SK-N-SH (cell line): ENCODE data around the gene COL26A1. TPM values are rescaled to one million over a fixed set of nuclear protein-coding genes. Genes with fewer than 3 reads are reported as not detected.

Experiments
- CTCF ChIA-PET: fragments of 300-600, 350-600 bp; formaldehyde crosslinking; extraction: SDS; loops from one replicate; lab custom pipeline; 2021; lab: Yijun Ruan, JAX
- POLR2A ChIA-PET: fragments of 350-600 bp; sonication (Branson Sonifier 250); formaldehyde crosslinking; extraction: SDS; loops from one replicate; lab custom pipeline; 2020; ENCODE audit warnings: antibody characterized with exemption, inconsistent platforms; lab: Yijun Ruan, JAX
- DNase-seq: peaks from one replicate; pipeline ENCODE4 v3.0.0; 2012
- H2AFZ ChIP-seq: fragments of 200-600 bp; sonication (generic); 2 replicates; pipeline ENCODE4 v1.8.1; 2016; ENCODE audit warnings: antibody characterized with exemption, mild to moderate bottlenecking, low read depth
- H3F3A ChIP-seq: fragments of 200-600 bp; sonication (generic); replicated peaks from 2 replicates; pipeline ENCODE3; 2016; ENCODE audit warnings: antibody characterized with exemption, mild to moderate bottlenecking; ENCODE audit not compliant: insufficient read depth
- H3K27ac ChIP-seq, 2 experiments: fragments of 200-500 bp in 1 of 2; fragments of 200-600 bp in 1 of 2; sonication (Bioruptor generic) in 1 of 2; sonication (generic), shearing (Covaris generic) in 1 of 2; 2 replicates each; pipeline versions ENCODE4 v1.5.1 to v1.6.1; 2014 to 2016; ENCODE audit warnings: low read depth in 2 of 2, inconsistent platforms in 1 of 2, low read length in 1 of 2, mild to moderate bottlenecking in 1 of 2, mixed read lengths in 1 of 2
- H3K27me3 ChIP-seq: fragments of 200-600 bp; sonication (generic), shearing (Covaris generic); 2 replicates; pipeline ENCODE4 v1.6.1; 2016; ENCODE audit warnings: mixed run types; ENCODE audit not compliant: insufficient read depth
- H3K36me3 ChIP-seq, 2 experiments: fragments of 200-500 bp in 1 of 2; fragments of 200-600 bp in 1 of 2; sonication (Bioruptor generic) in 1 of 2; sonication (generic) in 1 of 2; replicated peaks in 1 of 2; 2 replicates each; pipeline versions ENCODE3 to v1.5.1; 2014 to 2016; ENCODE audit warnings: low read length in 1 of 2, mild to moderate bottlenecking in 1 of 2; ENCODE audit not compliant: insufficient read depth in 2 of 2, control insufficient read depth in 1 of 2
- H3K4me1 ChIP-seq, 2 experiments: fragments of 200-500 bp in 1 of 2; fragments of 200-600 bp in 1 of 2; sonication (Bioruptor generic) in 1 of 2; sonication (generic), shearing (Covaris generic) in 1 of 2; 2 replicates each; pipeline versions ENCODE4 v1.5.1 to v1.6.1; 2014 to 2016; ENCODE audit warnings: low read depth in 1 of 2, low read length in 1 of 2, mixed run types in 1 of 2; ENCODE audit not compliant: insufficient read depth in 2 of 2, control insufficient read depth in 1 of 2
- H3K4me2 ChIP-seq: fragments of 200-600 bp; sonication (generic), shearing (Covaris generic); 2 replicates; pipeline ENCODE4 v1.6.1; 2017; ENCODE audit warnings: mixed run types
- H3K4me3 ChIP-seq, 2 experiments: fragments of 200-500 bp in 1 of 2; fragments of 200-600 bp in 1 of 2; sonication (Bioruptor generic) in 1 of 2; sonication (generic), shearing (Covaris generic) in 1 of 2; 2 replicates each; pipeline versions ENCODE4 v1.5.1 to v1.8.1; 2014 to 2016; ENCODE audit warnings: low read depth in 2 of 2, inconsistent platforms in 1 of 2, low read length in 1 of 2, mild to moderate bottlenecking in 1 of 2, mixed read lengths in 1 of 2, moderate library complexity in 1 of 2
- H3K79me2 ChIP-seq: fragments of 200-600 bp; sonication (generic); 2 replicates; pipeline ENCODE4 v1.8.1; 2017; ENCODE audit warnings: mild to moderate bottlenecking; ENCODE audit not compliant: insufficient read depth
- H3K9ac ChIP-seq: fragments of 200-600 bp; sonication (generic); 2 replicates; pipeline ENCODE4 v1.6.1; 2017; ENCODE audit warnings: mixed run types
- H3K9me2 ChIP-seq: fragments of 200-600 bp; sonication (generic); 2 replicates; pipeline ENCODE4 v1.6.1; 2017; ENCODE audit warnings: mixed run types
- H3K9me3 ChIP-seq: fragments of 200-600 bp; sonication (generic); 2 replicates; pipeline ENCODE4 v1.6.1; 2017; ENCODE audit warnings: mixed run types, mild to moderate bottlenecking, moderate library complexity
- H4K20me1 ChIP-seq: fragments of 200-600 bp; sonication (generic); 2 replicates; pipeline ENCODE4 v1.6.1; 2017; ENCODE audit warnings: mild to moderate bottlenecking, mixed run types; ENCODE audit not compliant: insufficient read depth
- FOXJ3 ChIP-seq: sonication (generic); formaldehyde crosslinking; IDR thresholded peaks from 2 replicates; pipeline ENCODE4 v1.5.1; 2020; ENCODE audit warnings: mild to moderate bottlenecking, missing genetic modification reagents
- GABPA ChIP-seq: IDR thresholded peaks from 2 replicates; pipeline ENCODE4 v1.4.0; 2012; ENCODE audit warnings: low read depth, mild to moderate bottlenecking
- MXI1 ChIP-seq: IDR thresholded peaks from 2 replicates; pipeline ENCODE4 v1.6.1; 2012; ENCODE audit warnings: mild to moderate bottlenecking, low read depth, low read length, improper control_type of control experiment
- RFX5 ChIP-seq: IDR thresholded peaks from 2 replicates; pipeline ENCODE4 v1.6.1; 2012; ENCODE audit warnings: mild to moderate bottlenecking, improper control_type of control experiment, low read length
- SMC3 ChIP-seq: IDR thresholded peaks from 2 replicates; pipeline ENCODE4 v1.6.1; 2012; ENCODE audit warnings: low read depth, low read length, improper control_type of control experiment
- TCF12 ChIP-seq: IDR thresholded peaks from 2 replicates; pipeline ENCODE4 v1.4.0; 2012
- WGBS: methylation state at CpG from one replicate; pipeline ENCODE4 v1.1.6; 2017; ENCODE audit warnings: low lambda C conversion rate; 5-methylcytosine and 5-hydroxymethylcytosine counted together
- polyA plus RNA-seq, 3 experiments: library from polyadenylated mRNA; depleted of rRNA; stranded (reverse); fragments of >200 nt; gene quantifications; 2 replicates each; pipeline ENCODE4 v1.2.3, GENCODE V29; 2012
- TF ChIP-seq, protein P1 (sequence below): fragments of 200-600 bp; sonication (generic); IDR thresholded peaks from 2 replicates; pipeline ENCODE4 v1.6.1; 2017; ENCODE audit warnings: antibody characterized with exemption, mild to moderate bottlenecking, moderate library complexity
- TF ChIP-seq, protein P2 (sequence below): IDR thresholded peaks from 2 replicates; pipeline ENCODE4 v1.6.1; 2012; ENCODE audit warnings: mild to moderate bottlenecking, low read depth, low read length, moderate library complexity
- TF ChIP-seq, protein P3 (sequence below): IDR thresholded peaks from 2 replicates; pipeline ENCODE4 v1.4.0; 2012; ENCODE audit warnings: low read depth

COL26A1 gene
- polyA plus RNA-seq (2012; rRNA removed), result 0.05 and 0.06 TPM in 2 replicates
- 0.04 and 0.05 TPM in 2 replicates for polyA plus RNA-seq (2012; cell fraction: cytosol; rRNA removed)
- polyA plus RNA-seq (2012; cell fraction: nucleus; rRNA removed), result 0.13 and 0.47 TPM in 2 replicates

DNA sequence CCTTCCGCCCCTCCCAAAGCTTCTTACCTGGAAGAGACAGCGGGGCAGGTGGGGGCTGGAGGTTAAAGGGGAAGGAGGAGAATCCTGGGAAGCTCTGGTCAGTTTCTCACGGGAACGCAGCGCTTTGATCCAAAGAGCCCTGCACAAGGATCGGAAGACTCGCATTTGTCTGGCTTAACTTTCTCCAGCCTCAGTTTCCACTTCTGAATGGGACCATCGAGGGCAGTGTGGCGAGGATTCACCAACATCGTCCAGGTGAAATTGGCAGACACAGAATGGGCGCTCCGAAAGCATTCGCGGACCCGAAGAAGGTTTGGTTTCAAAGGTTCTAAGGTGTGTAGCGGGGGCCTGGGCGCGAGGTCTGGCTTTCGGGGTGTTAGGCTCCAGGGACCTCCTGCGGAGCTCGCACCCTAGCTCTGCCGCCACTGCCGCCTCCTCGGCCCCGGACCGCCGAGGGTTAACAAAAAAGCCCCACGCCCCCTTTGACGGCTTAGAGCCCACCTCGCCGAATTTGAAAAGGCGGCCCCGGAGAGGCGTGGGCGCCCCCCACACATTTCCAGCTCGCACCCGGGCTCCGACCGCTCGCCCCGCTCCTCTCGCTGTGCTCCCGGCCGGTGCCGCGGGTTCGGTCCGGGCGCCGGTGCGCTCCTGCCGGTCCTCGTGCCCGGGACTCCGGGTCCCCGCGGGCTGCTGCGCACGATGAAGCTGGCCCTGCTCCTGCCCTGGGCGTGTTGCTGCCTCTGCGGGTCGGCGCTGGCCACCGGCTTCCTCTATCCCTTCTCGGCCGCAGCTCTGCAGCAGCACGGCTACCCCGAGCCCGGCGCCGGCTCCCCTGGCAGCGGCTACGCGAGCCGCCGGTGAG is at the start of gene COL26A1:
Gene COL26A1 (plus strand): TSS at position 542 of the 862 bp plus-strand sequence. CDS start 158 bp downstream, at position 700.
- peak within 1 kb of the TSS; percentile 56 to 70 for H3K4me3 ChIP-seq

DNA sequence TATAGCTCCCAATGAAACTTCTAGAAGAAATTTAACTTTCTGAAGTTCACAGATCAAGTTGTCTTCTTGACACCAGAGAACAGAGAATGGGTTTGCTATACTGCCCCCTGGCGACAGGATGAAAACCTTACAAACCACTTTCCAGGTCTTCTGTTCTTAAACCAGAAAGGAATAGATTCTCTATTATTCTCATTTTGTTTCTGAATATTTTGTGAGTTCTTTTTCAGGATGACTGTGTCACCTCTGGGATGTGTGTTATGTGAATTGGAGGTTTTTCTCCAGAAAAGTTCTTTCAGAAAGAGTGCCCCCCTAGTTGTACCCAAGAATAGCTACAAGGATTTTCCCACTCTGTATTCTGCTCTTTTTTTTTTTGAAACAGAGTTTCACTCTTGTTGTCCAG is 47.3 kb upstream of the COL26A1 start:
- Histone ChIP-seq H3K4me3 (no peak overlapping the region; a peak in 1 of 4 replicates), H3K9me3 (no peaks in the 10 kb centered on the region), H3K36me3 (peaks cover 8 to 14% of the 10 kb centered on the region in 2 experiments), H4K20me1 (no peaks in the 10 kb centered on the region), H3K9ac (no peak overlapping the region), H3K4me1 (no peaks in the 10 kb centered on the region), H3K27ac (no peak overlapping the region), H3K9me2 (no peaks in the 10 kb centered on the region), H3K4me2 (no peak overlapping the region), H3K79me2 (peaks cover 9% of the 10 kb centered on the region; the same call in 1 of the 2 replicates), H3K27me3 (no peaks in the 10 kb centered on the region), H2AFZ (no peak overlapping the region), H3F3A (peaks cover 3% of the 10 kb centered on the region)
- ChIA-PET CTCF (interaction anchor here (0.7 to 4.8 kb wide), 42 partner anchors 9 to 424 kb away, joined by 3 to 29 read pairs (median 3); no protein-coding TSS in a partner anchor), POLR2A (no interaction called here)
- no peak for TF ChIP-seq MXI1
- TF ChIP-seq SMC3, result peak; percentile 12; the same call in 1 of the 2 replicates
- TF ChIP-seq, protein P1, sequence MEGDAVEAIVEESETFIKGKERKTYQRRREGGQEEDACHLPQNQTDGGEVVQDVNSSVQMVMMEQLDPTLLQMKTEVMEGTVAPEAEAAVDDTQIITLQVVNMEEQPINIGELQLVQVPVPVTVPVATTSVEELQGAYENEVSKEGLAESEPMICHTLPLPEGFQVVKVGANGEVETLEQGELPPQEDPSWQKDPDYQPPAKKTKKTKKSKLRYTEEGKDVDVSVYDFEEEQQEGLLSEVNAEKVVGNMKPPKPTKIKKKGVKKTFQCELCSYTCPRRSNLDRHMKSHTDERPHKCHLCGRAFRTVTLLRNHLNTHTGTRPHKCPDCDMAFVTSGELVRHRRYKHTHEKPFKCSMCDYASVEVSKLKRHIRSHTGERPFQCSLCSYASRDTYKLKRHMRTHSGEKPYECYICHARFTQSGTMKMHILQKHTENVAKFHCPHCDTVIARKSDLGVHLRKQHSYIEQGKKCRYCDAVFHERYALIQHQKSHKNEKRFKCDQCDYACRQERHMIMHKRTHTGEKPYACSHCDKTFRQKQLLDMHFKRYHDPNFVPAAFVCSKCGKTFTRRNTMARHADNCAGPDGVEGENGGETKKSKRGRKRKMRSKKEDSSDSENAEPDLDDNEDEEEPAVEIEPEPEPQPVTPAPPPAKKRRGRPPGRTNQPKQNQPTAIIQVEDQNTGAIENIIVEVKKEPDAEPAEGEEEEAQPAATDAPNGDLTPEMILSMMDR, result peak; percentile 85
- WGBS, result 17% methylated on average over 1 of the region's 1 CpG
- DNase-seq, result peak; percentile 58

More for the DNA sequence above, at the start of gene COL26A1:
- H4K20me1 ChIP-seq, result no peaks in the 10 kb centered on the region
- H3K79me2 ChIP-seq, result no peaks in the 10 kb centered on the region
- H3K9ac ChIP-seq, result no peak within 1 kb of the TSS
- WGBS, result 32% methylated on average over 74 of the region's 76 CpGs
- H3K9me2 ChIP-seq, result no peaks in the 10 kb centered on the region
- peaks cover 11% of the 10 kb centered on the region for H3K27me3 ChIP-seq
- H3K4me1 ChIP-seq, result peaks cover 0 to 4% of the 10 kb centered on the region in 2 experiments; a peak in 1 of 4 replicates
- ChIA-PET POLR2A (interaction anchor here (0.8 to 1.0 kb wide), 2 partner anchors 41 to 75 kb away, joined by 3 read pairs; partner anchors contain the start of gene IFT22), CTCF (interaction anchor here (0.7 to 5.7 kb wide), 33 partner anchors 8 to 181 kb away, joined by 3 to 95 read pairs (median 5); no protein-coding TSS in a partner anchor)
- no peaks in the 10 kb centered on the region for H3K9me3 ChIP-seq
- no peaks in the 10 kb centered on the region for H3K36me3 ChIP-seq
- H3K4me2 ChIP-seq, result peak within 1 kb of the TSS; percentile 97
- TF ChIP-seq RFX5, result no peak
- TF ChIP-seq, protein P2, sequence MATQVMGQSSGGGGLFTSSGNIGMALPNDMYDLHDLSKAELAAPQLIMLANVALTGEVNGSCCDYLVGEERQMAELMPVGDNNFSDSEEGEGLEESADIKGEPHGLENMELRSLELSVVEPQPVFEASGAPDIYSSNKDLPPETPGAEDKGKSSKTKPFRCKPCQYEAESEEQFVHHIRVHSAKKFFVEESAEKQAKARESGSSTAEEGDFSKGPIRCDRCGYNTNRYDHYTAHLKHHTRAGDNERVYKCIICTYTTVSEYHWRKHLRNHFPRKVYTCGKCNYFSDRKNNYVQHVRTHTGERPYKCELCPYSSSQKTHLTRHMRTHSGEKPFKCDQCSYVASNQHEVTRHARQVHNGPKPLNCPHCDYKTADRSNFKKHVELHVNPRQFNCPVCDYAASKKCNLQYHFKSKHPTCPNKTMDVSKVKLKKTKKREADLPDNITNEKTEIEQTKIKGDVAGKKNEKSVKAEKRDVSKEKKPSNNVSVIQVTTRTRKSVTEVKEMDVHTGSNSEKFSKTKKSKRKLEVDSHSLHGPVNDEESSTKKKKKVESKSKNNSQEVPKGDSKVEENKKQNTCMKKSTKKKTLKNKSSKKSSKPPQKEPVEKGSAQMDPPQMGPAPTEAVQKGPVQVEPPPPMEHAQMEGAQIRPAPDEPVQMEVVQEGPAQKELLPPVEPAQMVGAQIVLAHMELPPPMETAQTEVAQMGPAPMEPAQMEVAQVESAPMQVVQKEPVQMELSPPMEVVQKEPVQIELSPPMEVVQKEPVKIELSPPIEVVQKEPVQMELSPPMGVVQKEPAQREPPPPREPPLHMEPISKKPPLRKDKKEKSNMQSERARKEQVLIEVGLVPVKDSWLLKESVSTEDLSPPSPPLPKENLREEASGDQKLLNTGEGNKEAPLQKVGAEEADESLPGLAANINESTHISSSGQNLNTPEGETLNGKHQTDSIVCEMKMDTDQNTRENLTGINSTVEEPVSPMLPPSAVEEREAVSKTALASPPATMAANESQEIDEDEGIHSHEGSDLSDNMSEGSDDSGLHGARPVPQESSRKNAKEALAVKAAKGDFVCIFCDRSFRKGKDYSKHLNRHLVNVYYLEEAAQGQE, result no peak
- no peak for TF ChIP-seq GABPA
- TF ChIP-seq, protein P3, sequence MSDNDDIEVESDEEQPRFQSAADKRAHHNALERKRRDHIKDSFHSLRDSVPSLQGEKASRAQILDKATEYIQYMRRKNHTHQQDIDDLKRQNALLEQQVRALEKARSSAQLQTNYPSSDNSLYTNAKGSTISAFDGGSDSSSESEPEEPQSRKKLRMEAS, result no peak
- TF ChIP-seq FOXJ3 (CRISPR knock-in tag), result no peak
- no peak for TF ChIP-seq TCF12
- DNase-seq, result peak; percentile 92
- H2AFZ ChIP-seq, result peak within 1 kb of the TSS; percentile 92
- peak within 1 kb of the TSS in 1 of 2 experiments; percentile 9; a peak in 1 of 4 replicates for H3K27ac ChIP-seq
- H3F3A ChIP-seq, result no peaks in the 10 kb centered on the region
